HUDEP-2 (cell line): Measurements from ENCODE around the gene SLC44A1.

Experiments used
- DNase-seq, 76 experiments: peaks; one replicate each; lab custom pipeline; 2025; ENCODE audit not compliant: unreplicated experiment in 76 of 76; lab: John Stamatoyannopoulos, UW

SLC44A1 gene

GRCh38 chr9:105331160-105331559 is 86.7 kb downstream of the SLC44A1 start:
- no peak for DNase-seq

DNA sequence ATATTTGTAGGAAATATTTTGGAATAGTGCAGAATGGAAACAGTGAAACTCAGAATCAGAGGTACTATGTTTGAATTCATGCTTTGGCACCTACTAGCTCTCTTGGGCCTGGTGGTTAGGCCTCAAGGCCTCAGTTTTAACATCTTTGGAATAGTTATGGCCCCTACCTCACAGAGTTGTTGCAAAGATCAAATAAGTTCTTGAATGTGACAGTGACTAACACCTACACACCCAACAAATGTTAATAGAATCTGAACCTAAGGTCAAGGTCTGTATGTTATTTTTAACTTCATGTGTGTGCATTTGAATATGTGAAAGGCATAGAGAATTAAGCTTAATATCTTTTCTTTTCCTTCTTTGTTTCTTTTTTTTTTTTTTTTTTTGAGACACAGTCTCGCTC is 87.3 kb downstream of the SLC44A1 start:
- DNase-seq = no peak

DNA sequence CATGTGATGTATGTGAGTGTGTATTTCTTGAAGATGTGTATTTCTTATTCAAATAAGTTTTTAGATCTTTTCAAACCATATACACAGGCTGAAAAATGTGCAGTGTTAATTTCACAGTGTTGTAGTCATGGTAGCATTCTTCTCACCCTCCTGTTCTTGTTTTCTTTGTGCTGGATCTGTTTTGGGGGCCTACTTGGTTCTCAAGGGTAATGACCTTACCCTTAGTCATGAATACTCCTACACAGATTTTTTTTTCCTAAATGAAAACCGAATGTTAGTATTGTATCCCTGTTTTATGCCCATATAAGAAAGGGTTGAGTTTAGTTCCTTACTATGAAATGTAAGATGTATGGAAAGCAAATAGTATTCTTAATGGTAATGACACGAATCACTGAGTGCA is 88.0 kb downstream of the SLC44A1 start:
- DNase-seq = no peak

GRCh38 chr9:105333076-105333475 is 88.6 kb downstream of the SLC44A1 start:
- no peak for DNase-seq

DNA sequence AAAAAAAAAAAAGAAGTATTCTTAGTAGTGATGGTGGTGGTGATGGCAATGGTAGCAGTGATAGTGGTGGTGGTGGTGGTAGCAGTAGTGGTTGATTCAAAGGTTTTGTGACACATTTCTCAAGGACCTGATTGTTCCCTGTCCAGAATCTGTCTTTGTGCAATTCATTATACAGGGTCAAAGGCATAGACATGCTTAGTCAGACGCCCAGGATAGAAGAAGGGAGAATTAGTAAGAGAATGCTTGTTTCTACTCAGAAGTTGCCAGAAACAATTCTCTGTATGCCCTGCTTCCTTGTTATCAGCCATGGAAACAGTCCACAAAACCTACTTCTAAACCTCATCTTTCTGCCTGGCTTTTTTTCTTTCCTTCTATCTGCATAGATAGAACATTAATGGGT is 89.4 kb downstream of the SLC44A1 start:
- DNase-seq = no peak

DNA sequence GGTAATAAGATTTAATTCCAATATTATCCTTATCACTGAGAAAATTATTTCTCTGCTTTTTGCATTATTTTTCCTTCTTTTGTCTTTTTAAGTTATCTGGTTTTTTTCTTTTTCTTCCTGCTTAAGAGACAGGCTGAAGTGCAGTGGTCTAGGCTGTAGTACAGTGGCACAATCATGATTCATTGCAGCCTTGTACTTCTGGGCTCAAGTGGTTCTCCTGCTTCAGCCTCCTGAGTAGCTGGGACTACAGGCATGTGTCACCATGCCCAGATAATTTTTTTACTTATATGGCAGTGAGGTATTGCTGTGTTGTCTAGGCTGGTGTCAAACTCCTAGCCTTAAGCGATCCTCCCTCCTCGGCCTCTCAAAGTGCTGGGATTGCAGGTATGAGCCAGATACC is 93.9 kb downstream of the SLC44A1 start:
- DNase-seq = no peak

- no peak for DNase-seq
Observed at GRCh38 chr9:105339849-105340248, 95.4 kb downstream of the SLC44A1 start.

- peak in 2 of 76 experiments; percentile 1 to 12 for DNase-seq
Observed at GRCh38 chr9:105341434-105342146, 97.1 kb downstream of the SLC44A1 start.

DNA sequence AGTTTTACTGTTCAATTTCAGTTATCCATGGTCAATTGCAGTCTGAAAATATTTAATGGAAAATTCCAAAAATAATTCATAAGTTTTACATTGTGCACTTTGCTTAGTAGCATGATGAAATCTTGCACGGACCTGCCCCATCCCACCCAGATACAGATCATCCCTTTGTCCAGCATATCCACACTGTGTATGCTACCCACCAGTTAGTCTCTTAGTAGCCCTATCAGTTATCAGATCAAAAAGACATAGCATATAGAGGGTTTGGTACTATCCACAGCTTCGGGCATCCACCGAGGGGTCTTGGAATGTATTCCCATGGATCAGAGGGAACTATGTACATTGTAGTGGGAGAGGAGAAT is 97.7 kb downstream of the SLC44A1 start:
- no peak for DNase-seq

GRCh38 chr9:105344283-105344682 is 99.8 kb downstream of the SLC44A1 start:
- DNase-seq = no peak

GRCh38 chr9:105345626-105346025 is 101.2 kb downstream of the SLC44A1 start:
- peak in 3 of 76 experiments; percentile 10 to 39 (median 26) for DNase-seq

DNA sequence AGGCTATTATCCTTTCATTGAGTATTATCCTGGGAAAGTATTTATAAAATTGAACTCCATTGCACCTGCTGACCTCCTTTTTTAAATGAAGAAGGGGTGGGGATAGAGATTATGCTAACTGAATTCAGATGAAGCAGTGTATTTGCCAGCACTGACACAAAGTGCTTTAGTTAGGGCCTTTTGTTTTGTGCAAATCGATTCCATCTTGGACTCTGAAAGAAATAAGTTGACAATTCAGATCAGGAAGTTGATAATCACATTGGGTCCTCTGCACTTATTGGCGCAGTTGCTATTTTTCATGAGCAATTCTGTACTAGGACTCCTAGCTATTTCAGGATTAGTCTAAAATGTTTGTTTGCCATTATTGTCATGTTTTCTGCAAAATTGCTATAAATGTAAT is 101.8 kb downstream of the SLC44A1 start:
- peak in 3 of 76 experiments; percentile 2 to 30 (median 26) for DNase-seq

DNA sequence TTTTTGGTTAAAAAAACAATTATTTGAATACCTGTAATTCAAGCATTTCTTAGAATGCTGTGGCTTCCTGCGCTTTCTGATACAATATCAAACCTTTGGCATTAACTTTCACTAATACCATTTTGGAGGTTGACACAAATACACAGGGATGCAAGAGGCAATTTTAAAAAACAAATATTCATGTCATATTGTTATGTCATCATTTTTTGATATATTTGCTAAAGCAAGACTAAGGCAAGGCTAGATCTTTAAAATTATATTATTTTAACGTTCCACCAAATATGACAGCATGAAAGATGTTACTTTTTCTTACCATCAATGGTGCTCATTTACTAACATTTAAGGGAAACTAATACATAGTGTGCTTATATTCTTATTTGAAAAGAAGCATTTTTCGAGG is 110.0 kb downstream of the SLC44A1 start:
- no peak for DNase-seq

DNA sequence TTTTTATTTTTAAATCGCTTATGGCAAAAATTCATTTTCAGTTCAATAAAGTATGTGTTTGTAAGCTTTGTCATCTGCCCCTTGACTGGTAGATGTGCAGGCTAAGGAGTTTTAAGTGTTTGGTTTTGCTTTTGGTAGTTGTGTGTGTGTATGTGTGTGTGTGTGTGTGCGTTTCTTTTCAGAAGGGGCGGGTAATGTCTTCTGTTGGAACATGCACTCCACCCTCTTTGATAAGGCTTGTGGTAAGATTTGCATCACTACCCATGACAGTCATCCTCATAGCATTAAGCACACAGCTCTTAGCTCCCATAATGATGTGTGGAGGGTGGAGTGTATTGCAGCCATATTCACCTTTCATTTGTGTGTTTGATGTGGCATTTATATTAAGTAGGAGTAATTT is 111.3 kb downstream of the SLC44A1 start:
- DNase-seq = peak in 74 of 76 experiments; percentile 12 to 94 (median 70)

- no peak for DNase-seq
Observed at GRCh38 chr9:105357937-105358336, 113.5 kb downstream of the SLC44A1 start.

DNA sequence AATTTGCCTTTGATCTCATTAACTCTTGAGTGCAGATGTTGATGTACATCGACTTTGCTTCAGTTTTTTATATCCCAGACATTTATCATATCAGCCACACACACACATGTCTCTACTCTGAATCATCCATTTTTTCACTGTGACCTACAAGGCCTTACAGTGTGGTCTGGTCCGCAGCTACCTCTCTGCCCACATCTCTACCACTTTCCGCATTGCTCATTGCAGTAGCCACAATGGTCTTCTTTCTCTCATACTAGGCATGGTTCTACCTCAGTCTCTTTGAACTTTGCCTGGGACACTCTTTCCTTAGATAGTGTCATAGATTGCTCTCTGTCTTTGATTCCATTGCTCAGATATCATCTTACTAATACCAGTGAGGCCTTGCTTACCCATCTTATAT is 115.4 kb downstream of the SLC44A1 start:
- DNase-seq = peak in 38 of 76 experiments; percentile 2 to 71 (median 28)

GRCh38 chr9:105360344-105360743 is 115.9 kb downstream of the SLC44A1 start:
- no peak for DNase-seq

GRCh38 chr9:105361873-105362272 is 117.4 kb downstream of the SLC44A1 start:
- no peak for DNase-seq

GRCh38 chr9:105362470-105362869 is 118.0 kb downstream of the SLC44A1 start:
- no peak for DNase-seq

- no peak for DNase-seq
Observed at GRCh38 chr9:105363837-105364236, 119.4 kb downstream of the SLC44A1 start.

- DNase-seq = no peak
Observed at GRCh38 chr9:105369911-105370310, 125.5 kb downstream of the SLC44A1 start.

- no peak for DNase-seq
Observed at GRCh38 chr9:105373723-105374122, 129.3 kb downstream of the SLC44A1 start.

GRCh38 chr9:105375323-105375722 is 130.9 kb downstream of the SLC44A1 start:
- DNase-seq = no peak
